Stimulated activated CD4-positive, alpha-beta T cell treated with anti-CD3 and anti-CD28 coated beads, Interleukin-4, amount 100 ng/mL, for 4 hours (primary cell): ENCODE results near the gene MITF.
"Not testable (repeated sequence)": the region's sequence is repeated elsewhere in the genome, so short reads cannot be mapped to it uniquely, and the experiment has no call there.

Experiments
- DNase-seq, 2 experiments: peaks; one replicate each; pipeline ENCODE4 v3.0.0-alpha.2; 2020

Gene MITF

GRCh38 chr3:69791106-69791505 lies 51.8 kb downstream of the MITF start:
- no peak for DNase-seq

GRCh38 chr3:69791919-69792399 lies 52.7 kb downstream of the MITF start:
- no peak for DNase-seq

GRCh38 chr3:69796126-69796525 lies 56.9 kb downstream of the MITF start:
- DNase-seq: not testable (repeated sequence)

GRCh38 chr3:69803681-69804270 lies 64.5 kb downstream of the MITF start:
- DNase-seq: no peak

- no peak for DNase-seq
Observed at GRCh38 chr3:69805491-69805890, 66.2 kb downstream of the MITF start.

GRCh38 chr3:69806735-69807438 lies 67.6 kb downstream of the MITF start:
- DNase-seq: no peak

GRCh38 chr3:69807674-69808073 lies 68.4 kb downstream of the MITF start:
- DNase-seq: no peak

GRCh38 chr3:69809076-69809835 lies 70.0 kb downstream of the MITF start:
- DNase-seq: no peak

GRCh38 chr3:69811452-69812401 lies 72.5 kb downstream of the MITF start:
- no peak for DNase-seq

GRCh38 chr3:69815970-69816369 lies 76.7 kb downstream of the MITF start:
- DNase-seq: no peak

GRCh38 chr3:69817988-69818387 lies 78.7 kb downstream of the MITF start:
- DNase-seq: no peak

GRCh38 chr3:69819282-69819681 lies 80.0 kb downstream of the MITF start:
- DNase-seq: no peak

GRCh38 chr3:69821133-69821532 lies 81.9 kb downstream of the MITF start:
- no peak for DNase-seq

- no peak for DNase-seq
Observed at GRCh38 chr3:69823743-69824142, 84.5 kb downstream of the MITF start.

- DNase-seq: no peak
Observed at GRCh38 chr3:69825446-69825845, 86.2 kb downstream of the MITF start.

GRCh38 chr3:69827127-69827526 lies 87.9 kb downstream of the MITF start:
- DNase-seq: no peak

GRCh38 chr3:69828817-69829216 lies 89.6 kb downstream of the MITF start:
- DNase-seq: no peak

- no peak for DNase-seq
Observed at GRCh38 chr3:69830147-69830546, 90.9 kb downstream of the MITF start.

GRCh38 chr3:69831737-69832136 lies 92.5 kb downstream of the MITF start:
- no peak for DNase-seq

GRCh38 chr3:69833591-69833990 lies 94.3 kb downstream of the MITF start:
- DNase-seq: no peak

GRCh38 chr3:69838217-69838616 lies 99.0 kb downstream of the MITF start:
- no peak for DNase-seq

- DNase-seq: no peak
Observed at GRCh38 chr3:69838696-69839515, 99.6 kb downstream of the MITF start.
